CD14-positive monocyte (primary cell): ENCODE results near the gene B3GALNT1. TPM values are rescaled to one million over a fixed set of nuclear protein-coding genes. Genes with fewer than 3 reads are reported as not detected.
A peak's percentile ranks its signal among the peaks of the same experiment; 100 is the strongest.

Source experiments
- DNase-seq, 3 donors: peaks; one replicate each; pipeline ENCODE4 v3.0.0-alpha.2; 2011 to 2022
- H2AFZ ChIP-seq: 2 replicates; pipeline ENCODE4 v1.6.0; 2012; ENCODE audit warnings: mild to moderate bottlenecking, low read depth, low read length, inconsistent platforms; ENCODE audit not compliant: insufficient read depth, poor library complexity, severe bottlenecking
- H3K27ac ChIP-seq, 2 donors: 1 replicate in 1 of 2; 2 replicates in 1 of 2; pipeline ENCODE4 v1.5.1; 2012 to 2013; ENCODE audit warnings: low read length in 2 of 2, control low read depth in 1 of 2, inconsistent platforms in 1 of 2, low read depth in 1 of 2, mild to moderate bottlenecking in 1 of 2
- H3K27me3 ChIP-seq, 2 donors: one replicate each; pipeline versions ENCODE4 v1.6.0 to v1.6.1; 2011 to 2013; ENCODE audit warnings: low read length in 2 of 2; ENCODE audit not compliant: control insufficient read depth in 2 of 2, insufficient read depth in 2 of 2
- H3K36me3 ChIP-seq, 2 donors: replicated peaks in 1 of 2; 1 replicate in 1 of 2; 2 replicates in 1 of 2; pipeline versions ENCODE4 v1.5.1 to v1.6.1; 2012 to 2013; ENCODE audit warnings: low read length in 2 of 2, control low read depth in 1 of 2, inconsistent platforms in 1 of 2, mild to moderate bottlenecking in 1 of 2; ENCODE audit not compliant: insufficient read depth in 2 of 2, control insufficient read depth in 1 of 2
- H3K4me1 ChIP-seq, 2 donors: 1 replicate in 1 of 2; 2 replicates in 1 of 2; pipeline versions ENCODE4 v1.5.1 to v1.6.1; 2012 to 2013; ENCODE audit warnings: low read length in 2 of 2, control low read depth in 1 of 2, inconsistent platforms in 1 of 2, mild to moderate bottlenecking in 1 of 2, moderate library complexity in 1 of 2; ENCODE audit not compliant: insufficient read depth in 2 of 2, control insufficient read depth in 1 of 2
- H3K4me2 ChIP-seq: replicated peaks from 2 replicates; pipeline ENCODE3; 2012; ENCODE audit warnings: low read length, moderate library complexity, mild to moderate bottlenecking; ENCODE audit not compliant: poor library complexity, severe bottlenecking; ENCODE audit errors: extremely low read depth
- H3K4me3 ChIP-seq, 3 experiments: fragments of 200-600 bp in 1 of 3; sonication (generic) in 1 of 3; replicated peaks in 1 of 3; 1 replicate in 2 of 3; 2 replicates in 1 of 3; pipeline ENCODE4 v1.5.1; 2011 to 2013; ENCODE audit warnings: low read length in 3 of 3, mild to moderate bottlenecking in 3 of 3, control low read depth in 2 of 3, low read depth in 2 of 3, inconsistent platforms in 1 of 3, moderate library complexity in 1 of 3
- H3K79me2 ChIP-seq: 2 replicates; pipeline ENCODE4 v1.6.0; 2012; ENCODE audit warnings: mild to moderate bottlenecking, control low read depth, inconsistent platforms, low read length, moderate library complexity; ENCODE audit not compliant: insufficient read depth
- H3K9ac ChIP-seq: 2 replicates; pipeline ENCODE4 v1.6.0; 2017; ENCODE audit warnings: low read length, mild to moderate bottlenecking; ENCODE audit not compliant: insufficient read depth, poor library complexity, severe bottlenecking
- H3K9me3 ChIP-seq, 2 donors: replicated peaks in 1 of 2; 1 replicate in 1 of 2; 2 replicates in 1 of 2; pipeline versions ENCODE4 v1.5.1 to v1.6.1; 2012 to 2013; ENCODE audit warnings: low read length in 2 of 2, control low read depth in 1 of 2; ENCODE audit not compliant: control insufficient read depth in 1 of 2, insufficient read depth in 1 of 2
- H4K20me1 ChIP-seq: 2 replicates; pipeline ENCODE4 v1.6.0; 2012; ENCODE audit warnings: mild to moderate bottlenecking, low read length, control low read depth, moderate library complexity; ENCODE audit not compliant: insufficient read depth
- H3K27ac Mint-ChIP-seq, 7 donors: one replicate each; pipeline ENCODE4 v1.8.0; 2020; ENCODE audit warnings: mild to moderate bottlenecking in 7 of 7, mixed read lengths in 7 of 7, moderate library complexity in 6 of 7, inconsistent platforms in 2 of 7
- H3K27me3 Mint-ChIP-seq, 3 donors: one replicate each; pipeline ENCODE4 v1.8.0; 2021 to 2022; ENCODE audit warnings: low read depth in 3 of 3, mild to moderate bottlenecking in 3 of 3, mixed read lengths in 3 of 3, moderate library complexity in 3 of 3, inconsistent platforms in 1 of 3
- H3K36me3 Mint-ChIP-seq, 2 donors: one replicate each; pipeline ENCODE4 v1.8.0; 2020; ENCODE audit warnings: mixed read lengths in 2 of 2, inconsistent platforms in 1 of 2, mild to moderate bottlenecking in 1 of 2
- H3K4me1 Mint-ChIP-seq: one replicate; pipeline ENCODE4 v1.8.0; 2020; ENCODE audit warnings: mild to moderate bottlenecking, mixed read lengths
- H3K4me3 Mint-ChIP-seq, 2 donors: one replicate each; pipeline ENCODE4 v1.8.0; 2020; ENCODE audit warnings: mild to moderate bottlenecking in 2 of 2, mixed read lengths in 2 of 2, moderate library complexity in 1 of 2
- H3K9me3 Mint-ChIP-seq, 7 donors: one replicate each; pipeline ENCODE4 v1.8.0; 2020 to 2022; ENCODE audit warnings: mixed read lengths in 7 of 7, mild to moderate bottlenecking in 6 of 7, moderate library complexity in 6 of 7, inconsistent platforms in 2 of 7
- CTCF ChIP-seq: fragments of 200-600 bp; IDR thresholded peaks from one replicate; pipeline ENCODE4 v1.8.0; 2022; ENCODE audit warnings: antibody characterized with exemption, mild to moderate bottlenecking
- WGBS: methylation state at CpG from one replicate; pipeline ENCODE4 v1.1.5; 2013; ENCODE audit warnings: missing lambda C conversion rate; ENCODE audit not compliant: insufficient coverage; 5-methylcytosine and 5-hydroxymethylcytosine counted together
- intact Hi-C, 2 donors: fragments of 100-400 bp; cut with micrococcal nuclease; formaldehyde crosslinking; loops; one replicate each; pipeline versions ENCODE4 v1.15.0 to v1.15.1; 2023
- polyA plus RNA-seq, 3 donors: library from polyadenylated mRNA; depleted of rRNA in 1 of 3; unstranded in 2 of 3; stranded (reverse) in 1 of 3; fragments of 300-500 nt in 2 of 3; fragments of >200 nt in 1 of 3; fragmentation: Illumina TruSeq in 2 of 3; gene quantifications; 1 replicate in 2 of 3; 2 replicates in 1 of 3; pipeline ENCODE4 v1.2.3, GENCODE V29; 2012 to 2021

Gene B3GALNT1
- polyA plus RNA-seq, 3 donors, result 0.09 to 0.41 (median 0.16) TPM

- Mint-ChIP-seq H3K4me1 (peaks cover 41% of the 10 kb centered on the region), H3K27me3 (peaks cover 0 to 2% (median 0%) of the 10 kb centered on the region in 3 donors), H3K9me3 (peaks cover 0 to 1% (median 0%) of the 10 kb centered on the region in 7 donors), H3K36me3 (peaks cover 14 to 19% of the 10 kb centered on the region in 2 donors), H3K4me3 (no peak overlapping the region), H3K27ac (no peak overlapping the region)
- Histone ChIP-seq H3K27me3 (no peaks in the 10 kb centered on the region), H3K79me2 (no peaks in the 10 kb centered on the region), H3K4me1 (peaks cover 33 to 37% of the 10 kb centered on the region in 2 donors), H3K9ac (no peak overlapping the region), H2AFZ (no peak overlapping the region), H4K20me1 (no peaks in the 10 kb centered on the region), H3K4me3 (no peak overlapping the region), H3K4me2 (no peak overlapping the region), H3K9me3 (no peaks in the 10 kb centered on the region), H3K27ac (no peak overlapping the region), H3K36me3 (no peaks in the 10 kb centered on the region)
- no peak for TF ChIP-seq CTCF
- intact Hi-C loops, result loop anchor here in 1 of 2 donors (5.0 kb wide), 1 partner anchor 35 kb away; no protein-coding TSS in a partner anchor
- no CpG with 5 or more reads among the region's 1 CpG for WGBS
- peak in 1 of 3 donors; percentile 11 for DNase-seq
These were observed 32.9 kb downstream of the B3GALNT1 start for GRCh38 chr3:161072211-161072621.

GRCh38 chr3:161070980-161071663 is 34.0 kb downstream of the B3GALNT1 start:
- peaks cover 14 to 23% of the 10 kb centered on the region in 2 donors for H3K36me3 Mint-ChIP-seq
- peaks cover 0 to 2% (median 0%) of the 10 kb centered on the region in 3 donors for H3K27me3 Mint-ChIP-seq
- DNase-seq, result peak in 1 of 3 donors; percentile 14
- Histone ChIP-seq H3K9me3 (no peaks in the 10 kb centered on the region), H3K27ac (peak overlapping the region in 1 of 2 donors; percentile 62), H3K4me3 (peak overlapping the region in 1 of 3 experiments; percentile 3), H3K4me1 (peaks cover 33 to 37% of the 10 kb centered on the region in 2 donors), H3K27me3 (no peaks in the 10 kb centered on the region), H3K79me2 (no peaks in the 10 kb centered on the region), H3K9ac (no peak overlapping the region), H2AFZ (no peak overlapping the region), H3K36me3 (no peaks in the 10 kb centered on the region), H3K4me2 (peak overlapping the region; percentile 7), H4K20me1 (no peaks in the 10 kb centered on the region)
- no peak overlapping the region for H3K4me3 Mint-ChIP-seq
- intact Hi-C loops, result loop anchor here in 1 of 2 donors (5.0 kb wide), 1 partner anchor 34 kb away; no protein-coding TSS in a partner anchor
- peak overlapping the region in 5 of 7 donors; percentile 2 to 91 (median 73) for H3K27ac Mint-ChIP-seq
- H3K4me1 Mint-ChIP-seq, result peaks cover 43% of the 10 kb centered on the region
- H3K9me3 Mint-ChIP-seq, result peaks cover 0 to 1% (median 0%) of the 10 kb centered on the region in 7 donors
- WGBS, result no CpG with 5 or more reads among the region's 6 CpGs
- no peak for TF ChIP-seq CTCF
